H4 (cell line): ENCODE results near the gene SHC2. TPM values are rescaled to one million over a fixed set of nuclear protein-coding genes. Genes with fewer than 3 reads are reported as not detected.
A peak's percentile ranks its signal among the peaks of the same experiment; 100 is the strongest.
"Not testable (repeated sequence)": the region's sequence is repeated elsewhere in the genome, so short reads cannot be mapped to it uniquely, and the experiment has no call there.

Experiments
- DNase-seq: peaks from one replicate; pipeline ENCODE4 v3.0.0-alpha.2; 2015; ENCODE audit warnings: low spot score
- total RNA-seq: library from RNA; depleted of rRNA; stranded (reverse); fragments of >200 nt; shearing (Covaris generic); gene quantifications from 2 replicates; pipeline ENCODE4 v1.2.3, GENCODE V29; 2014

SHC2 gene
- total RNA-seq, 1 experiment from 2014 or later, result 2.0 TPM

GRCh38 chr19:493391-494170 is 32.7 kb upstream of the SHC2 start:
- DNase-seq, result no peak

- no peak for DNase-seq
Observed at GRCh38 chr19:492091-492531, 31.3 kb upstream of the SHC2 start.

DNA sequence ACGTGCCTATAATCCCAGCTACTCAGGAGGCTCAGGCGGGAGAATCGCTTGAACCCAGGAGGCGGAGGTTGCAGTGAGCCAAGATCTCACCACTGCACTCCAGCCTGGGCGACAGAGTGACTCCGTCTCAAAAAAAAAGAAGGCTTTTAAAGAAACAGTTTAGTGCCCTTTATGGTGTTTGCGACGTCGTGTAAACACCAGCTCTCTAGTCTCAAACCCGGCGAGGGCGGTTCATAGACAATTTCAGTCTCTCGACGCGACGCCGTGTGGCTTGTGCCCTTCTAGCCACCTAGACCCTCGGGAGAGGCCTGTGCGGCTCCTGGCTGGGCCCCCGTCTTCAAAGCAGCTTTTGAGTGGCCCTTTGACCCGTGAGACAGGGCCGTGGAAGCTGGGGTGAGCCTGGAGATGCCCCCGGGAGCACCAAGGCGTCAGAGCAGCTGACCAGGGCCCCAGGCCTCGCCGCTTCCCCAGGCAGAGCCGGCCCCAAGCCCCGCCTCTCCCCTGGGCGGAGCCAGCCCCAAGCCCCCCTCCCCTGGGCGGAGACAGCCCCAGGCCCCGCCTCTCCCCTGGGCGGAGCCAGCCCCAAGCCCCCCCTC is 30.4 kb upstream of the SHC2 start:
- no peak for DNase-seq

GRCh38 chr19:489418-490196 is 28.8 kb upstream of the SHC2 start:
- DNase-seq, result no peak

GRCh38 chr19:488505-489417 is 27.9 kb upstream of the SHC2 start:
- DNase-seq, result peak; percentile 84

DNA sequence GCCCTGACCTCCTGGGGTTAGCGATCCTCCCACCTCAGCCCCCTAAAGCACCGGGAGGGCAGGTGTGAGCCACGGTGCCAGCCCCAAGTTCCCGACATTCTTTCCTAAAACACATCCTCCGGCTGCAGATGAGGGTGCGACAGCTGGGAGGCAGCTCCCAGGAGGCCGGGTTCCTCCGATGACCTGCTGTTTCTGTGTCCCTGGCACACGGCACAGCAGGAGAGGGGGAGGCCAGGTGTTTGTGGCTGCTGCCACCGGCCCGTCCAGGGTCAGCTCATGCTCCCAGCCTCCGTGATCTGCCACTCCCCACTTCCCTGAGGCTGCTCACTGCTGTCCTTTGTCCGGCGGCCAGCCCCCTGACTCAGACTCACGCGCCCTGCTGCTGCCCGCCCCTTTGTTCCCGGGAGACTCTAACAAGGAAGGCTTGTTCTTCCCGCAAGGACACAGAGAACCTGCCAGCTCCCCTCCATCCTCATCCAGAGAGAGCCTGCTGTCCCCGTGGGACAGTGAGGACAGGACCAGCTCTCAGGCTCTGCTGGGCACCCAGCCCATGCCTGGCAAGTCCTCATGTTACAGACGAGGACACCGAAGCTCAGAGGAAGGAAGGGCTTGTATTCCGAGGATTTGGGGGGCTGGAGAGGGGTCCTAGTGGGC is 24.9 kb upstream of the SHC2 start:
- peak; percentile 36 for DNase-seq

DNA sequence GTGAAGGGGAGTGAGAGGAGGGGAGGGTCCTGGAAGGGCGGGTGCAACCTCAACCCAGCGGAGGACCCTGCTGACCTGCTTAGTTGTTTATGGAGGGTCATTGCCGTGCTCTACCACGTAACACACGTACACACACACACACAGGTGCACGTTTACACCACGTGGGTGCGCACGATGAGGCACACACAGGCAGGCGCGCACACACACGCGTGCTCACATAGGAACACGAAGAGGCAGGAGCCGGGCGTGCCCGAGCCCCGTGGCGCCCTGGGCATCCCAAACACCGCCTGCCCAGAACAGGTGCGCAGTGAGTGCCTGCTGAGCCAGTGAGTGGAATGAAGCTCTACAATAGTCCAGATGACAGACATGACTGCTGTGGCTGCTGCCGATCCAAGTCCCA is 24.2 kb upstream of the SHC2 start:
- no peak for DNase-seq

- no peak for DNase-seq
Observed at GRCh38 chr19:484494-484893, 23.7 kb upstream of the SHC2 start.

GRCh38 chr19:483332-484072 is 22.7 kb upstream of the SHC2 start:
- no peak for DNase-seq

DNA sequence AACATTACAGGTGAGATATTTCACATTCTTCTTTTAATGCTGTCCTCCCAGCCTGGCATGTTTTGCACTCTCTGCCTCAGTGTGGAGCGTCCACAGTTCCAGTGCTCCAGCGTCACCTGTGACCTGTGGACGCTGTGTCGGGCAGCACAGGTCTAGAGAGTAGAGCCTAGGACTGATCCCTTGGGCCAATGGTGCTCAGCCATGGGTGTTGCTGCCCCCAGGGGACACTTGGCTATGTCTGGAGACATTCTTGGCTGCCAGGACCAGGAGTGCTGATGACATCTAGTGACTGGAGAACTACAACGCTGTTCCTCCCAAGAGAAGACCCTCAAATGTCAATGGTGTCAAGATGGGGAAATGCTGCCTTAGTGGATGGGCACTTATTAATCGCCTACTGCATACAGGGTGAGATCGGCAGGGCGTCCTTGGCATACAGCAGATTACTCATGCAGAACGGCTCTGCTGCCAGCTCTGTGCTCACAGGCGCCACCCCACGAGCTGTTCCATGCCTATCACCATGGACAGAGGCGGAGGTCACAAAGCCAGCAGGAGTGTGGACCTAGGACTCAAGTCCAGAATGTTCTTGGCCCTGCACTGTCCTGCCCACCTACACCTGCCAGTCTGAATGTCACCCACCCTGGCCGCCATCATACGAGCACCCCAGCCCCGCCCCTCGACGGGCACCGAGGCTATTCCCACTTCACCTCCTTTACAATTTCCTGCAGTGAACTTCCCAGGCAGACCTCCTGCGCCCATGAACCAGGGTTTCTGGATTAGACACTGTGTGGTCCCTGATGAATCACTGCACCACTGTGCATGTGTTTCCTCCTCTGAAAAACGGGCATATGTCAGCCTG is 21.6 kb upstream of the SHC2 start:
- DNase-seq, result no peak

GRCh38 chr19:481100-481499 is 20.3 kb upstream of the SHC2 start:
- DNase-seq, result not testable (repeated sequence)

DNA sequence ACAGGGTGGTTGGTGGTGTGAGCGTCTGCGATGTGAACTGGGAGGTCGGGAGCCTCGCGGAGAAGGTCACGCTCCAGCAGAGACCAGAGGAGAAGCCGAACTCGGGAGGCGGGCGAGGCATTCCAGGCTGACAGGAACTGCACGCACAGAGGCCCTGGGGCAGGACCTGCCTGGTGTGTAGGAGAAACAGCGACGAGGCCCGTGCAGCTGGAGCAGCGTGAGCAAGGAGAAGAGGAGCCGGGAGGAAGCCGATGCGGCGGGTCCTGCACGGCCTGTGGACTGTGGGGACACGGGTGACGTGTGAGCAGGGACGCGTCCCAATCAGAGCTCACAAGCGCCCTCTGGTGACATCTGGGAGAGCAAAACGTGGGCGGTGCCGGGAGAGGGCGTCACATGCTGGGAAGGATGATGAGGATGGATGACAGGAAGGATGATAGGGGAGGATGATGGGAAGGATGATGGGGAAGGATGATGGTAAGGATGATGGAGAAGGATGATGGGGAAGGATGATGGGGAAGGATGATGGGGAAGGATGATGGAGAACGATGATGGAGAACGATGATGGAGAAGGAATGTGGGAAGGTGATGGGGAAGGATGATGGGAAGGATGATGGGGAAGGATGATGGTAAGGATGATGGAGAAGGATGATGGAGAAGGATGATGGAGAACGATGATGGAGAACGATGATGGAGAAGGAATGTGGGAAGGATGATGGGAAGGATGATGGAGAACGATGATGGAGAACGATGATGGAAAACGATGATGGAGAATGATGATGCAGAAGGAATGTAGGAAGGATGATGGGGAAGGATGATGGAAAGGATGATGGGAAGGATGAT is 19.4 kb upstream of the SHC2 start:
- DNase-seq, result no peak

- DNase-seq, result no peak
Observed at GRCh38 chr19:478976-479375, 18.1 kb upstream of the SHC2 start.

DNA sequence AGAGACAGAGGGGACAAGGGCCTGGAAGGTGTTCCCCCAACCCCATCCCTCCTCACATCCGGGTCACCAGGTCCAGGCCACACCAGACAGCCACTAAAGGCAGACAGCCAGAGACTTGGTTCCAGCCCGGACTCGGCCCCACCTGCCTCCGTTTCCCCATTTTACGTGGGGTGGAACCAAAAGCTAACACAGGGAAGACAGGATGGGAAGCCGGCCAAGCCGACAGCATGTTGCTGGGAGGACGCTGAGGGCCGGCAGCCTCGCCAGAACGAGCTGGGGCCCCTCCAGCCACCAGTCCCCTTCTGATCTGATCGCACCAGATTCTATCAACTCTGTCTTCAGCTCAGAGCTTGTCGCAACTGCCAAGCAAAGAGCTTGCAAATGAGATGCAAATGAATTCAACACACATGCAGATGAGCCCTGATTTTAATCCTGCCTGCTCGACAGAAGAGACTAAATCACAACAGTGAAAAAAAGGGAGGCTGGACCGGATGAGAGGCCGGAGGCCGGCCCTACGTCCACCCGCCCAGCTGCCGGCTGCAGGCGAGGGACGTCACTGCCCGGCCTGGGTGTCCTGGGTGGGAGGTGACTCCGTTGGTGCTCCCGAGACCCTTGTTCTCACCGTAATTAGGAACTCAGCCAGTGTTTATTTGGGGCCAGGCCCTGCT is 17.5 kb upstream of the SHC2 start:
- no peak for DNase-seq

DNA sequence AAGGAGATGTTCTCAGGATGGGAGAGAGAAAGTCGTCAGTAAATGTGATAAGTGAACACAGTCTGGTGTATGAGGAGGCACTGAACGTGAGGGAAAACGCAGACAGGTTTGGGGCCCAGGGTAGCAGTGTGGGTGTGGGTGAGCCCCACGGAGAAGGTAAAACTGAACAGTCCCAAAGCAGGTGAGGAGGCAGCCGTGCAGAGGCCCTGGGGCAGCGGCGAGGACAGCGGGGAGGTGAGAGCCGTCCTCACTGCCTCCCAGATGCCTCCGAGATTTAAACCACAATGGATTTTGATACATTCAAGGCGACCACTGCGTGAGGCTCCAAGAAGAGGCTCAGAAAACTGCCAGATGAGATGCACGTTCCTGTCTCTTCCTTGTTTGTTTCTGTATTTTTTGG is 14.5 kb upstream of the SHC2 start:
- DNase-seq, result no peak

- DNase-seq, result no peak
Observed at GRCh38 chr19:474126-475078, 13.6 kb upstream of the SHC2 start.
